Hematopoietic multipotent progenitor cell treated with erythropoietin and hydrocortisone succinate and interleukin-3 and kit ligand, for 8 days (in vitro differentiated cells): Measurements from ENCODE around the gene COL3A1.

Experiments used
- DNase-seq: peaks from one replicate; pipeline ENCODE4 v3.0.0-alpha.2; 2015

The COL3A1 gene

DNA sequence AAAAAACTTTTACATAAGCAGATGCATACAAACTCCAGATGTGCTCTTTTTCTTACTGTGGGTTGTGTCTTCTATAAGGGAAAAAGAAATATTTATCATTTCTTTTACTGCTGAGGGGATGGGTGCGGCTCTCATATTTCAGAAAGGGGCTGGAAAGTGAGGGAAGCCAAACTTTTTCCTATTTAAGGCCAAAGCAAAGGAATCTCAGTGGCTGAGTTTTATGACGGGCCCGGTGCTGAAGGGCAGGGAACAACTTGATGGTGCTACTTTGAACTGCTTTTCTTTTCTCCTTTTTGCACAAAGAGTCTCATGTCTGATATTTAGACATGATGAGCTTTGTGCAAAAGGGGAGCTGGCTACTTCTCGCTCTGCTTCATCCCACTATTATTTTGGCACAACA, at the start of gene COL3A1:
COL3A1 (plus strand) TSS at position 210 of the 400 bp plus-strand sequence; CDS start at position 327, 117 bp downstream.
- no peak for DNase-seq

DNA sequence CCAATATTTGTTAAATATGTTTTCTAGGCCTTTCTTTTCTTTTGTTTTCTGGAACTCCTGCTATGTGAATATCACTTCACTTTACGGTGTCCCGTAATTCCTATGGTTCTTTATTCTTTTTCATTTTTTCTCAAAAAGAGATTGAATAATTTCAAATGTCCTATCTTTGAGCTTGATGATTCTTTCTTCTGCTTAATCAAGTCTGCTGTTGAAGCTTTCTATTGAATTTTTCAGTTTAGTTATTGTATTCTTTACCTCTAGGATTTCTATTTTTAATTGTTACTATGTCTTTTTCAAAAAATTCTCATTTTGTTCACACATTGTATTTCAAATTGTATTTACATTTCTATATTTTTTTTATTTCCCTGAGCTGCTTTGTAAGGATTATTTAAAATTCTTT, 45.5 kb upstream of the COL3A1 start:
- DNase-seq, result no peak

DNA sequence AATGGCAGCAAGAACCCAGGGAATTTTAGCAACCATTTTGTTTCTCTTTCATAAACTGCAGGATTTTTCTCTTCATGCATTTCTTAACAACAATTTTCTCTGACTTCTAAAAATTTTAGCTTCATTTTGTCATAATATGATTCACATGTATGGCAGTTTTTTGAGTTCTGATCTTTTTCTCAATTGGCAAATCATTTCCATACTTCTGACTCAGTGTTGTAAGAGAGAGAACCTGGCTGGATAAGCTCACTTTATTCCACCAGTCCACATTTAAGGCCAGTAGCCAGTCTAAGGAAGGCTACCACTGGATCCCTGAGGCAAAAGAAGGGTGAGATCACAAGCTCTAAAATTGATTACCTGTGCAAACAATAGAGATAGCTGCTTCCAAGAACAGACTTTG, 42.8 kb upstream of the COL3A1 start:
- DNase-seq, result no peak

DNA sequence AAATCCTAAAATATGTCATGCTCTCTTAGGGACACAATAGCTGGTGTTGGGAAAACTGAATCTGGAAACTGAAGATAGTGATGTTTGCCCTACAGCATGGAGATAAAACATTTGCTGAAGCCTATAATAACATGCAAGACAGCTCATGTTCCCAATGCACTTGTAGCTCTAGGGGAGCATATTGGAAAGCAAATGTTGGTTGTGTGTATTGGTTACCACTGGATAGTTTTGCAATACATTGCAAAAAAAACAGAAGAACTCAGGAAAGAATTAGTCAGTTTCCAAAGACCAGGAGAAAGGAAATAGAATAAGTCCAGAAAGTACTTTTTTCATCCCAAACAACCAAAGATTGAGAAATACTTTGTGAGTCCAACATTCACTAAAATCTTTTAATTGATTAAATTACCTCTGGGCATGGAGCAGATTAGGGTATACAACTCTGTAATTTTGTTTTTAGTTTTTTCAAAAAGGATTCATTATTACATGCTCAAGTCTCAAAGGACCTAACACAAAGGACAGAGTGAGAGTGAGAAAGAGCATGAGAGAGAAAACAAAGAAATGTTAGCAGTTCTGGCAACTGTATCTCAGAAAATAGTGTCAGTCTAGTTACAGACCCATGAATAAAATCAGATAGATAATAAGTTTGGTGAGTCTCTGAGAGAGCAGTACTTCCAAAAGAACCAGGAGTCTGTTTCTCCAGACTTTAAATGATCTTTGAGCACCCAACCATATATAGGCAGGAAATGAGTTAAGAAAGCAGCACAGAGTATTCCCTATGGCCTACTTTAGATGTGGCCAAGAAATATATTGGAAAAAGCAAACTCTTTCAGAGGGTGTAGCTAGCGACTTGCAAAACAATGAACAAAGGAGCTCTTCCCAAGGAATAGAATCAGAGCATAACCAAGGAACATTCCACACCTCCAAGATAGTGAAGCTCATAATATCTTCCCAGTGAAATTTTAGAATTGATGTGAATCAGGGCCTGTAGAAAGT, 36.6 kb upstream of the COL3A1 start:
- DNase-seq, result no peak

DNA sequence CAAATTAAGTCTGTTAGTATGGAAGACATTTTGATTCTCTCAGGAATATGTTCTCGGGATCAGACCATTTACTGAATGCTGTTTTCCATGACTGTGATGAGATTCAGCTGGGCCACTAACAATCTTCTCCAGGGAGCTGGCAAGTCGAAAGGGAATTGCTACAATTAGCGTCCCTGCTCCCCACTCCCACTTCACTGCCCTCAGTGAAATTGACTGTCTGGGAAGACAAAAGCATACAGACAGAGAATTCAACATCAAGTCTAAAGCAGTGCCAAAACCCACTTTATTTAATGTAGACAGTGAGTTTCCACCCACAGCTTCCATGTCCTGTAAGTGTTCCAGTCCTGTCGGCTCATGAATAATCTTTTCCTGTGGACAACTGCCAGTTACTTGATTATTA, 34.0 kb upstream of the COL3A1 start:
- DNase-seq, result no peak

DNA sequence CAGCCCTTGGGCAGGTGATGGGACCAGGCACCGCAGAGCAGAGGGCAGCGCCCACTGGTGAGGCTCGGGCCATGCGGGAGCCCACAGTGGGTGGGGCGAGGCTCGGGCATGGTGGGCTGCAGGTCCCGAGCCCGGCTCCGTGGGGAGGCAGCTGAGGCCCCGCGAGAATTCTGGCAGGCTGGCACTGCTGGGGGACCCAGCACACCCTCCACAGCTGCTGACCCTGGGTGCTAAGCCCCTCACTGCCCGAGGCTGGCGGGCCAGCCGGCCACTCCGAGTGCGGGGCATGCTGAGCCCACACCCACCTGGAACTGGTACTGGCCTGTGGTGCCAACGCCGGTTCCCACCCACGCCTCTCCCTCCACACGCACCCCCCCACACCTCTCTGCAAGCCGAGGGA, 29.7 kb upstream of the COL3A1 start:
- DNase-seq, result no peak

DNA sequence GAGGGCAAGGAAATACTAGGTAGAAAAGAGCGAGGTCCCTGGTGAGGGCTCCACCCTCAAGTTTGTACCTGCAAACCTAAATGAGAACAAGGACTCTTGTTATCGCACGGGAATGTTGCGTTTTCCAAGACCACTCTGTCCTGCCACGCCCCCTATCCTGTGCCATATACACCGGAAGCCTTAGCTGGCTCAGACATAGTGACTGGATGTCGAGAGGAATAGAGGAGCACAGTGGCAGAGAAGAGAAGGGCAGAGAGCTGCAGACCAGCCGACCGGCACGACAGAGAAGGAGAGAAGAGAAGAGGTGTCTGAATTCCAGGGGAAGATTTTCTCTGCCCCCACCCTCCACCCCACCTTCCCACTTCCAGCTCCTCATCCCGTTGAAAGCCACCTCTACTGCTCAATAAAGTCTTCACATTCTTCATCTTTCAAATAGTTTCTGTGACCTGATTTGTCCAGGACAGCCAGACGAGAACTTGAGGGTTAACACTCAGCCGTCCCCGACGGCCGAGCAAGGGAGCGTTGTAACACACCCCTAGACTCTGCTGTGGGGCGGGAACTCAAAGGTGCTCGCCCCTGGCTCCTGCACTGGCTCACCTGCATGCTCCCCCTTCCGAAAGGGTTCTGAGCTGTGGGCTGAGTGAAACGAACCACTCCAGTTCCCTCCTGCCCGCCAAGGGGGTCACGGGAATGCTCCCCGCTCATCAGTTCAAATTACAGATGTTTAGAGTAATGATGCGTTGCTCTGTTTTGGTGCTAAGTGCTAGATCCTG, 24.9 kb upstream of the COL3A1 start:
- DNase-seq, result no peak

DNA sequence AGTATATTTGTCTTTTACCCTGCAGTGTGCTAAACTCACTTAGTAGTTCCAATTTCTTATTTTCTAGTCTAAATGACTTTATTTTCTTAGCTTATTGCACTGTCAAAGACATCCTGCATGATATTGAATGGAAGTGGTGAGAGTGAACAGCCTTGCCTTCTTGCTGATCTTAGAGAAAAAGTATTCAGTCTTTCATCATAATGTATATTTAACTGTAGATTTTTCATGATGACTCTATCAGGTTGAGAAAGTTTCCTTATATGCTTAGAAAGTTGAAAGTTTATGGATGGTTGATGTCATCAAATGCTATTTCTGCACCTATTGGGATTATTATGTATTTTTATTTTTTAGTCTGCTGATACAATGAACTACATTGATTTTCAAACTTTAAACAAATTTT, 21.3 kb upstream of the COL3A1 start:
- DNase-seq, result no peak

DNA sequence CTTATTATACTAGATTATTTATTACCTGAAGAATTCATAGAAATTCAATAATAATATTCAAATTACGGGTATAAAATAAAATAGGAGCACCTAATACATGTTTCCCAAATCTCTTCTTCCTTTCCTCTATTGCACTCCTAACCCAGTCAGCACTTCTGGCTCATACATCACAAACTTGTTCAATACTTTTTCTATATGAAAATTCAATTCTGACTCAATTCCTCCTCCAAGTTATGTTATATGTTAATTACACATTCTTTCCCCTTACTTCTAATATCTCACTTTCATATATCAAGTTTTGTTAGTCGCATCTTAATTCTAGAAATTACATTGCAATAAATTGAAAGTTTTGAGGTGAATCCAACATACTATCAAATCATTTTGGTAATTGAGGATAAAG, 17.9 kb upstream of the COL3A1 start:
- DNase-seq, result no peak

DNA sequence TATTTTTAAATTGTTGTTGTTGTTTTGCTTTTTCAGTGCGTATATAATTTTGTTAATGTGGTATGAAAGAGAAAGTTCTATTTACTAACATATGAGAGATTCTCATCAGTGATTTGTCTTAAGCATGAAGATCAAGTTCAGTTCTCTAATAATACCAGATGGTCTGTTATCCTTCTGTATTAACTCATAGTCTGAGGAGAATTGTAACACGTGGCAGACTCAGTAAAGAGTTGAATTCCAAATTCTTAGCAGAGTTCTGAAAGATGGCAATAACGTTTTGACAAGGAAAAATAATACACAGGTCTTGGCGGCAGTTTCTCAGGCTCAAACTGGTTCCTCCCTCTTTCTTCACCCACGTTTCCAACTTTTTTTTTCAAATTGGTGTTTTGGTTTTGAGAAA, 17.2 kb upstream of the COL3A1 start:
- DNase-seq, result no peak

DNA sequence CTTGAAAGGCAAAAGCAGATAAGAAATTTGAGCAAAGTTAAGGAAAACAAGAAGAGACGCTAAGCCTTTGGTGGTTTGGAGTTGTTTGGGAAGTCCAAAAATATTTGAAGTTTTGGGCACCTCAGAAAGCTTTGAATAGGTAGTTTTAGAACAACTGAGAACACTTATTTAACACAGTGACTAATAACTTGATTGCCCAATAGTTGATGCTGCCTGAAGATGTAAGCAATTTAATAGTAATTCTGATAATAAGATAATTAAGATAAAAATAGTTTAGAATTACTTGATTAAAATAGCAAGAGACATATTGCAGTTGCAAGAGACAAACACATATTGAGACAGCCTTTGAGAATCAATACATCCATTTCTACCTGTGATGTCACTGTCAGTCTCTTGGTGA, 16.5 kb upstream of the COL3A1 start:
- no peak for DNase-seq

DNA sequence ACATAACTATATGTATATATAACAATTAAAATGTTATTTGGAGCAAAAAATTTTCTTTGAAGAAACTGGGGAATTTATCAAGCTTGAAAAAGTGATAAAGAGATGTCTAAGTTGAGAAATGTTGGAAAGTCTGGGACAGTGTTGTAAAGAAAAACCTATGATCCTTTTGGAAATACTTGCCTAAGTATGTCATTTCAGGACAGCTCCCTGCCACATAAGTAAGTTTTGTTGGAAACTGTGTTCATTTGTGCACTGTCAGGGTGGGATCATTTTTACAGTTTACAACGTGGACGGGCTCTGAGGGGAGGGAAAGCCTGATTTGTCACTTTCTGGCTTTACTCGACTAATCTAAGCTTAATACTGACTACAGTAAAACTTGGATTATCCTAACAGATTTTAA, 10.4 kb upstream of the COL3A1 start:
- no peak for DNase-seq

DNA sequence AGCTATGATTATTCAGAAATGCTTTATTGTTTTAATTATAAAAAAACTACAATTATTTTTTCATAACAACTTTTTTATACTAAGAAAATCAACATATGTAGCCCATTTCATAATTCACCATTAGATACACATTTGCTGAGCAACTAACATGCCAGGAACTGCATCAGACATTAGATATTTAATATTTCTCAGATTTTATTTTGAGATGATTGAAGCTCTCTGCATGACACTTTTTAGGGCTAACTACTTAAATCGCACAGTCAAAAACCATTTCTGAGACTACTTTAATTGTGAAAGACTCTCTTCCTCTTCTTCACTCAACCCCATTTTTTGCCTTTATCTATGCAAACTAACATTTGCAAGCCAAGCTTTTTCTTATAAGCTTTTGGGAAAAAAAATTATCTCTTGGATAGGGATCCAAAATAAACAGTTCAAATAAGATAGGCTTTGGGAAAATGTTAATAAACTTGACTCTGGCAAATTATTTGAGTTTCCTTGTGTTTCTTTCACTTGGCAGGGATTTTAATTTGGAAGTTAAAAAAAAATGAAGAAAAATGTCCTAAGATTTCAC, 9.1 kb upstream of the COL3A1 start:
- DNase-seq, result no peak

DNA sequence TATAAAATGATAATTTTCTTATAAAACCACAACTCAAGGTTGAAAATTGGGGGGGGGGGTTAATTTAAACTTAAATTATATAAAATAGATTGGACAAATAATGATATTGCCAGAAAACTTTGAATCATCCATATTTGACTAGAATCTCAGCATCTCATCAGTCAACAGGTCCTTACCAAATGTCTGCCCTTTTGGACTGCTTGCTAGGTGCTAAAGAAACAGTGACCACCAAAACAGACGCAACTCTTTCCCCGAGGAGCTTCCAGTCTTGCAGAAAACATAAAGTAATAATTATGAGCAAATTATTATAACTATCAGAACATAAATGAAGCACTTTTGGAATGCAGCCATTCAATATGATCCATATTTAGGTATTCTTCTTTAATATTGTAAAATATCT, 8.6 kb upstream of the COL3A1 start:
- no peak for DNase-seq

DNA sequence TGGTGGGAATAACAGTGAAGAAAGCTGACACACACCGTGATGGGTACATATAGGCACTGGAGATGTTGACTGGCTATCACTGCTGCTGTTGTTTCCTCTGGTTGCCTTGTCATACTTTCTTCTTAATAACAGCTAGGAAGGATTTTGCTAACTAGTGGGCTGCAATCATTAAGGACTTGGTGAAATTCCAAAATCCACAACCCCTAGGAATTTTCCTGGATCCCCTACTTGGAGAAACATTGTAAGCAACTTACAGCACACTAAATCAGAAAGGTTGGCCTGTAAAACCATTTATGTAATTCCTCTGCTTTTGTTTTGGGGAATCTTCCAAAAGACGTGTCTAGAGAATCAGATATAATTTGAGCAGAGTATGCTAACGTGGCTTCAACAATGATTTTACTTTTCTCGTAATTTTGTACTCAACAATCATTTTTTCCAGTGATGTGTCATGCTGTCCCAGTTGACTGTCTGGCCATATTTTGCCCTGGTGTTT, 8.0 kb upstream of the COL3A1 start:
- no peak for DNase-seq

DNA sequence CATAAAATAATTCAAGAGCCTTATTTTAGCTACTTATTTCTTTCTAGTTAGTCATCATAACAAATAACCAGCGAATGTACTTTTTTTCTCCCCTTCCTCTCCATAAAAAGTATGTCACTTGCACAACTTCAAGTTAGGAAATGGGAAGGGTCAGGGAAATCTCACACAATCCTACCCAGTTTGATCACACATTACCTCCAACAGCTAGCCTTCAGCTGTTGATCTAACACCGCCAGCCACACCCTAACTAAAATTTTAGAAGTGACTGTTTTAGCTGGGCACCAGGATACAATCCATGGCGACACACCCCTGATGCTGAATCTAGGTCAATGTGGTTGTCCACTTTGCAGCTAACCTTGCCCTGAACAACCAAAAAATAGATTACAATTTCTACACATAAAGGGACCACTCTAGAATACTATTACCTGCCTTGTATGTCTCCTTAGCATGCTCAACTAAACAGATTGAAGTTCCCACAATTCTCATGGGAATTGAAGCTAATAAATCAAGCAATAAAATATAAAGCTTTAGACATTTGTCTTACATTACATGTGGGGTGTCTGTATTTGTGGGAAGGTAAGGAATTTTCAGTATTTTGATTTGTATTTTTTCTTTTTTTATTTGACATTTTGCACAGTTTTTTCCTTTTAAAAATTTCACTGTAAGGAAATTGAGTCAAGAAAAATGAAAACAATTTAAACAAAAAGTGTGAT, 7.3 kb upstream of the COL3A1 start:
- DNase-seq, result no peak

DNA sequence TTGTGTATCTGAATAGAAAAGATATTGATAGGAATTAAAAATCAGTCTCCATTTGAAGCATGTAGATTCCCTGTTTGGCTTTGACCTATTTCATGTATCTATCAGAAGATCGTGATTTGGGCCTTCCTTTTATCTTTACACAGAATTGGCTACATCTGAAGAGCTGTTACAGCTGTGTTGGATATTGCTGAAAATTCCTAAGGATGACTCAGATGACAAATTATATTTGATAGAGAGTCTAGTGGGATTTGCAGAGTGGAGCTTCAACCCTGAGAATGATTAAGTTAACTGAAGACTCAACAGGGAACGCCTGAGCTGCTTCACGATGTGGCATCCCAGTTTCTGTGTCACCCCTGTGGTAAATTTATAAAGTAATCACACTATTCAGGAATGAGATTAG, 4.9 kb upstream of the COL3A1 start:
- DNase-seq, result no peak

DNA sequence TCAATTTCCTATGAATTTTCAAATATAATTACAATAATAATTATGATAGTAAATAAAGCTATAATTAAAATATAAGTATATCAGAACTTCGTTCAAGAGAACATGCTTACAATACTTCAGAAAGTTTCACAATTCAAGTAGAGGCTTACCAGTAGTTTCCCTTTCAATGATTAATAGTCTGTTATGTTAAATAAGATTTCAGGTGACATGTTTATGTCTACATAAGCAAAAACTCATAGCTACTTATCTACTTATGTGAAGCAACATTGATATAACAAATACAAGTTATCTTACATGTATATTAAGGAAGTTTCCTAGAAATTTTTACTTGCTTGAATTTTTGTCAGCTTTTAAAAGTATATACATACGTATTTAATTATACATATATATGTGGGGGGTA, 4.5 kb upstream of the COL3A1 start:
- DNase-seq, result no peak

DNA sequence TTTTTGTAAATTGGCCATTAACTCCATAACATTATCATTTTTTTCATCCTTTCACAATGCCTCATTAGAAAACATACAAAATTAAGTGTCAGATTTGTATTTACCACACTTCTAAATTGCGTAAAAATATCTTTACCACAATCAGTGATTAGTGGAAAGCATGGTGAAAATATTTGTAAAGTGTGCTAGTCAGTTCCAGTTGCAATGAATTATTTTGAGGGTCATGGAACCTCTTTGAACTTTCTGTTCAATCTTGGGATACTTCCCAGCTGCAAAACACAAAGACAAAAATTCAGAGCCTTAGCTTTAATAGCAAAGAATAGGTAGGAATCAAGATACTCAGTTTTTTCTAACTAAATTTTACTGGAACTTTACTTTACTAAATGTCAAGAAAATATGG, 4.0 kb upstream of the COL3A1 start:
- no peak for DNase-seq

DNA sequence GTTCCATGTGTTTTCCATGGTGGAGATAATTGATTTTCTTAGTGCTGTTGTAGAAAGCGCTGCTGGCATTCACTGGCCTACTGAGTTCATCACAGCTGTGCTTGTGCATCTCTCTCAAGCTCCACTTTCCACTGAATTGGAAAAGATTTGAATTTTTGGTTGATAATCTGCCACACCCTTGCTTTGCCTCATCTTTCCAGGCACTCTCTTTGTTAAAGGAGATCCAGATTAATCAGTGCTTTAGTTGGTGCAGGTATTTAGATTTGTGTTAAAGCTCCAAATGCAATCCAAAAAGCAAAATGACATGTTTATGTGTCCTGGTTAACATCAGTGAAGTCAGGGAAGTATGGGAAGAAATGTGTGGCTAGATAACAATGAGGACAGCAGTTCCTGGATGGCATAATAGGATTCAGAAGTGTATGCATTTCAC, 2.7 kb upstream of the COL3A1 start:
- no peak for DNase-seq

DNA sequence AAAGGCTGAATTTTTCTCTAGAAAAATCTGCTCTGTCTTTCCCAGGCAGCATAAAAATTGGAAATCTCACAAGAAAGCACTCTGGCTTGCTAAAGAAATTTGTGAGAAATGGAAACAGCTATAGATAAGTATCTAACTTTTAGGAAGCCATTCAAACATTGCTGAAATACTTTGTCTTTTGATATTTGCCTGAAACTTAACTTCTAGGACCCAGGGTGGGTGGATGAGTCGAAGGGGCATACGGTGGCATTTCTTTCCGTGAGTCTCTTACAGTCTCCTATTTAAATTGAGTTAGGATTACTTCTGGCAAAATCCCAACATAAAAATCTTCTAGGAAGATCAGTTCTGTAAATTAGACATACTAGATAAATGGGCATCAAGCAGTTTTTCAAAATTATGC, 532 bp upstream of the COL3A1 start:
- DNase-seq, result no peak

DNA sequence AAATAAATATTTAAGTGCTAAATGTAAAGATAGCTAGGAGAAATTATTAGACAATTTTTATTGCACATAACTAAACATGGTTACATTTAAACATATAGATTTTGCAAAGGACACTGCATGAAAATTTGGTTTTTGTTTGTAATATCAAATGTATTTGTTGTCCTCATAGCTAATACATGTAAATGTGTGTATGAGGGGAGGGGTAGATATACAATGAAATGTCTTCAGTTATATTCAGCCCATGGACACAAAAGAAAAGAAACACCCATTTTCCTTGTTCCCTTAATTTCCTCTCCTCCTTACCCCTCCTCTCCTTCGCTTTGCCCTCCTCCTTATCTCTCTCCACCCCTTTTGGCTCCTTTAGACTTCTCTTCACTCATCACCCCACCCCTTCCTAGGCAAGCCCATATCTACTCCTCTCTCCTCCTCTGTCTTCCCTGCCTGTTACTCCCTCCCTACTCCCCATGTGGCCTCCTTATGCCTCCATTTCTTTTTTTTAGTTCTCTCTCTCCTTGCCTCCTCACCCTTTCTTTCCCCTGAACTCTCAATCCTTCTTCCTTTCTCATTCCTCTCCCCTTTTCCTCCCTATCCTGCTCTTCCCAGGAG, 1.4 kb downstream of the COL3A1 start:
- no peak for DNase-seq
